Stimulated activated CD8-positive, alpha-beta memory T cell treated with anti-CD3 and anti-CD28 coated beads, Interleukin-12 subunit alpha, Interleukin-12 subunit beta, amount 100 ng/mL, for 1 hour (primary cell): ENCODE results near the gene DGKE.

Experiments used
- DNase-seq: peaks from one replicate; pipeline ENCODE4 v3.0.0-alpha.2; 2020; ENCODE audit warnings: low read depth

Gene DGKE

GRCh38 chr17:56914581-56915273, 80.8 kb downstream of the DGKE start:
- no peak for DNase-seq

GRCh38 chr17:56917559-56918296, 83.8 kb downstream of the DGKE start:
- DNase-seq = no peak

GRCh38 chr17:56918916-56919315, 85.0 kb downstream of the DGKE start:
- DNase-seq = no peak
